HG02938 (cell line): ENCODE measurements around the gene CALML4.
A peak's percentile ranks its signal among the peaks of the same experiment; 100 is the strongest.
"Not testable (repeated sequence)": the region's sequence is repeated elsewhere in the genome, so short reads cannot be mapped to it uniquely, and the experiment has no call there.

Experiments used
- ATAC-seq: cut with Tn5 transposase; IDR thresholded peaks from one replicate; pipeline ENCODE4 v1.9.1; 2021; ENCODE audit warnings: mild to moderate bottlenecking, moderate library complexity; ENCODE audit not compliant: unreplicated experiment

The CALML4 gene

DNA sequence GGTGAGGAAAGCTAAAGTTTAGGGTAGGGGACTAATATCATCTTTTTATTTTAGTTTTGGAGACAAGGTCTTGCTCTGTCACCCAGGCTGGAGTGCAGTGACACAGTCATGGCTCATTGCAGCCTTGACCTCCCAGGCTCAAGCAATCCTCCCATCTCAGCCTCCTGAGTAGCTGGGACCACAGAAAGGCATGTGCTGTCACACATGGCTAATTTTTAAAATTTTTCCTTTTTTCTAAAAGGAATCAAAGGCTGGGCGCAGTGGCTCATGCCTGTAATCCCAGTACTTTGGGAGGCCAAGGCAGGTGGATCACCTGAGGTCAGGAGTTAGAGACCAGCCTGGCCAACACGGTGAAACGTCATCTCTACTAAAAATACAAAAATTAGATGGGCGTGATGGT, 20.3 kb upstream of the CALML4 start:
- not testable (repeated sequence) for ATAC-seq

- no peak for ATAC-seq
These were observed 19.6 kb upstream of the CALML4 start for GRCh38 chr15:68224546-68225250.

DNA sequence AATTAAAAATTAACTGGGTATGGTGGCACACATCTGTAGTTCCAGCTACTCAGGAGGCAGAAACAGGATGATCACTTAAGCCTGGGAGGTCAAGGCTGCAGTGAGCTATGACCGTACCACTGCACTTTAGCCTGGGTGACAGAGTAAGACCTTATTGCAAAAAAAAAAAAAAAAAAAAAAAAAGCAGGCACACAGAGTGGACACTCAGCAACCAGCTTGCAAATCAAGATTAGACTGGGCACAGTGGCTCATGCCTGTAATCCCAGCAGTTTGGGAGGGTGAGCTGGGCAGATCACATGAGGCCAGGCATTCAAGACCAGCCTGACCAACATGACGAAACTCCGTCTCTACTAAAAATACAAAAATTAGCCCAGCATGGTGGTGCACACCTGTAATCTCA, 19.0 kb upstream of the CALML4 start:
- ATAC-seq: no peak

- no peak for ATAC-seq
These were observed 18.0 kb upstream of the CALML4 start for GRCh38 chr15:68223171-68223570.

- ATAC-seq: not testable (repeated sequence)
These were observed 17.3 kb upstream of the CALML4 start for GRCh38 chr15:68222432-68222743.

GRCh38 chr15:68221530-68222431, 16.6 kb upstream of the CALML4 start:
- ATAC-seq: not testable (repeated sequence)

DNA sequence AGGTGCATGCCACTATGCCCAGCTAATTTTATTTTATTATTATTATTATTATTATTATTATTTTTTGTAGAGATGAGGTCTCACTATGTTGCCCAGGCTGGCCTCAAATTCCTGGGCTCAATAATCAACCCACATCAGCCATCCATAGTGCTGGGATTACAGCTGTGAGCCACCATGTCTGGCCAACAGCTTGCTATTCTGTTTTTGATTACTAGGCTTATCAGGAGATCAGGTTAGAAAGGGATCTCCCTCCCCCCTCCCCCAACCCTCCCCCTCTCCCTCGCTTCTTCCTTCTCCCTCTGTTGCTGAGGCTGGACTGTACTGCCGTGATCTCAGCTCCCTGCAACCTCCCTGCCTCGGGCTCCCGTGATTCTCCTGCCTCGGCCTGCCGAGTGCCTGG, 15.8 kb upstream of the CALML4 start:
- ATAC-seq: no peak

- ATAC-seq: no peak
These were observed 15.4 kb upstream of the CALML4 start for GRCh38 chr15:68220489-68220888.

DNA sequence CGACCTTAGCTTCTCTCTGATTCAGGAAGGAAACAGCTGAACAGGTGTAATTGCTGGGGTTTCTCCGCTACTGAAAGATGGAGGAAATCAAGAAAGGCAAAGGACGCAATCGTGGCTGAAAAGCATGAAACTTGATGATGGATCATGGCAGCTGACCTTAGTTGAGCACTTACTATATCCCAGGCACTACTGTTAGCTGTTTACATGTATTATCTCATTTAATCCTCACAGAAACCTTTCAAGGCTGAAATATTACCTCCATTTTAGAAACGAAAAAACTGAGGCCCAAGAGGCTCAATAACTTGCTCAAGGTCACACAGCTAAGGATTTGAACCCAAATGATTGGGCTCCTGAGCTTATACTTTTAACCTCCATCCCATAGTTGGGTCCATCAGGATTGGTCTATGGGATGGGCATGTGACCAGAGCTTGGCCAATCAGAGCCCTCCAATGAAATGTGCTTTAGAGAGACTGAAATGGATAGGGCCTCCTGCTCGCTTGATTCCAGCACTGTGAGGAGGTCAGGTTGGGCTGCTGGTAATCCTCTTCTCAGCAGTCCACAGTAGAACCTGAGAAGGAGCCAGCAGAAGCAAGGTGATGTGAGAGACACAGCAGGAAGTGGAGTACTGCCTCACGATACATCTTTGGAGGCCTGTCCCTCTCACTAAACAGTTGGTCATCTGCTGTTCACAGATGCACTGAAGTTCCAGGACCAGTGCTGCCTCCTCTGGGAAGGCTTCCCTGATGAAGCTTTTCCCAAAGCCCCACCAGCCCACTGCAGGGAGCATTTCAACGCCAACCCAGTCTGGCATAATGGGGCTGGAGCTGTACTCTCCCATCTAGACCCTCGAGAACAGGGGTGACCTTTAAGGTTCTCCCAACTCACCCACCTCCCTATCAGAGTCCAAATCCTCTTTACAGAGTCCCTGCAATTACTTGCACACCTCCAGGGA, 14.0 kb upstream of the CALML4 start:
- ATAC-seq: no peak

DNA sequence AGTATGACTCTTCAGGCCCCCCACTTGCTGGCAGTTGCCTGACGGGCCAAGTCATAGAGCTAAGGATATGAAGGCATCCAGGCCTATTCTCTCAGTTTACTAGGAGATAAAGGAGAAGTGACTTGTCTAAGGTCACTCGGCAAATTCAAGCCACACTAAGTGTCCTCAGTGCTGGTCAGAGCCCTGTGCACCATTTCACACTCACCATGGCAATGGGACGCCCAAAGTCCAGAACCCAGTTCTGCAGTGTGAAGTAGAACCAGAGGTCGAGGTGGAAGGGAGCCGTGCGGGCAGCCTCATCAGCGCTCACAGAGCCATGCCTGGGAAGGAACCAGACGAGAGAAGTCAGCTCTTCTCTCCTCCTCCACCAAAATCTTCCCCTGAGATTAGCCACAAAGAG, 13.2 kb upstream of the CALML4 start:
- no peak for ATAC-seq

- ATAC-seq: no peak
These were observed 12.2 kb upstream of the CALML4 start for GRCh38 chr15:68217341-68217740.

GRCh38 chr15:68214838-68215254, 9.7 kb upstream of the CALML4 start:
- no peak for ATAC-seq

- no peak for ATAC-seq
These were observed 9.1 kb upstream of the CALML4 start for GRCh38 chr15:68213991-68214837.

DNA sequence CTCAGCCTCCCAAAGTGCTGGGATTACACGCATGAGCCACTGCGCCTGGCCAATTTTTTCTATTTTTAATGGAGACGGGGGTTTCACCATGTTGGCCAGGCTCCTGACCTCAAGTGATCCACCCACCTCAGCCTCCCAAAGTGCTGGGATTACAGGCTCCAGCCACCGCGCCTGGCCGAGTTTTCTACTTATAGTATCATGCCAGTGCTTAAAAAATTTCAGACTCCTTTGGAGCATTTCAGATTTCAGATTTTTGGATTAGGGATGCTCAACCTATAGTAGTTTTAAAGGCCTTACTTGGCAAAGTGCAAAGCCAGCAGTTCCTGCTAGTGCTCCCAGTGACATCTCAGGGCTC, 8.3 kb upstream of the CALML4 start:
- ATAC-seq: not testable (repeated sequence)

DNA sequence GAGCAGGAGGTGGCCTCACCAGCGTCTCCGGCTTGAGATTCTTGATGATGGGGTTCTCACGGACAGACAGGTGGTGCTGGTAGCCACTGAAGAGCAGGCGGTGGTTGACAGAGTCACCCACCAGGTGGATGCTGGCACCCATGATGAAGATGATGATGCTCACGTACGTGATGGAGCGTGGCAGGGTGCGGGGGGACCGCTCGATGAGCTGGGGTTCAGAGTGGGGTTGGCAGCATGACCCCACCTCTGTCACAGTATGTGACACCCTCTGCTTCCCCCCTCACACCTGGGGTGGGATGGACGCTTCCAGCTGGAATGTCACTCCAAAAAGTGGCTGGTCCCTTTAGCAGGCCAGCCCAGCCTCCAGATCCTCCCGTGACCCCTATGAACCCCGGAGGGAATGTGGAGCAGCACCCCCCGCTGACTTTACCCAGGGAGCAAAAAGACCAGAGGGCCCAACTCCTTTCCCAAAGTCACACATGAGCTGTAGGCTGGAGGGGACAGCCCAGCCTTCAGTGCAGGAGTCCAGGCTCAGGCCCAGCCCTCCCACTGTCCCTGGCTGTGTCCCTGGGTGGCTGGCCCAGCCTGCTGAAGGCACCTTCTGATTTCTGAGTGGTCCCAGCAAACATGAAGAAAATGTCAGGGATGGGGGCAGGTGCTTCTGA, 6.7 kb upstream of the CALML4 start:
- ATAC-seq: no peak

- ATAC-seq: no peak
These were observed 5.9 kb upstream of the CALML4 start for GRCh38 chr15:68210821-68211655.

GRCh38 chr15:68210409-68210756, 5.3 kb upstream of the CALML4 start:
- ATAC-seq: no peak

- ATAC-seq: peak; percentile 46
These were observed 4.7 kb upstream of the CALML4 start for GRCh38 chr15:68209735-68210408.
